SK-N-SH treated with all-trans-retinoic acid at 6 μM for 48 hours (cell line): ENCODE measurements around the gene PAPPA2.

Experiments
- ATAC-seq: fragments of 200-7000 bp; cut with Tn5 transposase; 3 replicates; pipeline ENCODE4 v1.9.1; 2020; ENCODE audit warnings: mild to moderate bottlenecking, moderate library complexity
- ARNTL ChIP-seq: fragments of 450-650 bp; formaldehyde crosslinking; IDR thresholded peaks from 2 replicates; pipeline ENCODE4 v1.5.0; 2020; ENCODE audit warnings: low read depth, mild to moderate bottlenecking, moderate library complexity, borderline replicate concordance
- BACH2 ChIP-seq: fragments of 250-450 bp; sonication (Bioruptor Pico); IDR thresholded peaks from 2 replicates; pipeline ENCODE4 v1.9.0; 2021; ENCODE audit warnings: mild to moderate bottlenecking, borderline replicate concordance
- CSDC2 ChIP-seq: fragments of 250-450 bp; sonication (Bioruptor Pico); IDR thresholded peaks from 2 replicates; pipeline ENCODE4 v1.5.0; 2020; ENCODE audit warnings: mild to moderate bottlenecking, moderate library complexity
- ESRRG ChIP-seq: fragments of 250-450 bp; sonication (Bioruptor Pico); IDR thresholded peaks from 2 replicates; pipeline ENCODE4 v1.6.1; 2021; ENCODE audit warnings: mild to moderate bottlenecking
- GLIS3 ChIP-seq: fragments of 250-450 bp; sonication (Bioruptor Pico); IDR thresholded peaks from 2 replicates; pipeline ENCODE4 v1.5.0; 2020; ENCODE audit warnings: mild to moderate bottlenecking, moderate library complexity
- ISL1 ChIP-seq: fragments of 250-450 bp; sonication (Bioruptor Pico); IDR thresholded peaks from 2 replicates; pipeline ENCODE4 v2.1.2; 2022; ENCODE audit warnings: mild to moderate bottlenecking, moderate library complexity
- OSR1 ChIP-seq: fragments of 250-450 bp; sonication (Bioruptor Pico); IDR thresholded peaks from 2 replicates; pipeline ENCODE4 v1.8.0; 2022; ENCODE audit warnings: moderate library complexity, mild to moderate bottlenecking, inconsistent platforms
- SNAI2 ChIP-seq: fragments of 250-450 bp; sonication (Bioruptor Pico); IDR thresholded peaks from 2 replicates; pipeline ENCODE4 v1.5.0; 2020; ENCODE audit warnings: mild to moderate bottlenecking, moderate library complexity
- TOX ChIP-seq: fragments of 250-450 bp; sonication (Bioruptor Pico); IDR thresholded peaks from 2 replicates; pipeline ENCODE4 v1.8.0; 2021; ENCODE audit warnings: mild to moderate bottlenecking, moderate library complexity, borderline replicate concordance
- ZC3H10 ChIP-seq: fragments of 250-450 bp; sonication (Bioruptor Pico); IDR thresholded peaks from 2 replicates; pipeline ENCODE4 v1.5.1; 2021; ENCODE audit warnings: mild to moderate bottlenecking, moderate library complexity
- ZFP30 ChIP-seq: fragments of 450-650 bp; formaldehyde crosslinking; IDR thresholded peaks from 2 replicates; pipeline ENCODE4 v1.5.0; 2022; ENCODE audit warnings: mild to moderate bottlenecking, moderate library complexity
- ZNF70 ChIP-seq: fragments of 450-650 bp; formaldehyde crosslinking; IDR thresholded peaks from 2 replicates; pipeline ENCODE4 v1.5.0; 2020; ENCODE audit warnings: mild to moderate bottlenecking, moderate library complexity
- ZNF8 ChIP-seq: fragments of 450-650 bp; formaldehyde crosslinking; IDR thresholded peaks from 2 replicates; pipeline ENCODE4 v1.5.0; 2020; ENCODE audit warnings: mild to moderate bottlenecking, moderate library complexity
- TF ChIP-seq, protein P1 (sequence below): fragments of 250-450 bp; sonication (Bioruptor Pico); IDR thresholded peaks from 2 replicates; pipeline ENCODE4 v1.5.1; 2020; ENCODE audit warnings: low read depth, mild to moderate bottlenecking, moderate library complexity
- TF ChIP-seq, protein P2 (sequence below): fragments of 250-450 bp; sonication (Bioruptor Pico); IDR thresholded peaks from 2 replicates; pipeline ENCODE4 v1.8.0; 2021; ENCODE audit warnings: low read depth, mild to moderate bottlenecking, moderate library complexity, borderline replicate concordance
- TF ChIP-seq, protein P3 (sequence below): fragments of 250-450 bp; sonication (Bioruptor Pico); IDR thresholded peaks from 2 replicates; pipeline ENCODE4 v1.5.0; 2020; ENCODE audit warnings: mild to moderate bottlenecking, moderate library complexity

Gene PAPPA2

DNA sequence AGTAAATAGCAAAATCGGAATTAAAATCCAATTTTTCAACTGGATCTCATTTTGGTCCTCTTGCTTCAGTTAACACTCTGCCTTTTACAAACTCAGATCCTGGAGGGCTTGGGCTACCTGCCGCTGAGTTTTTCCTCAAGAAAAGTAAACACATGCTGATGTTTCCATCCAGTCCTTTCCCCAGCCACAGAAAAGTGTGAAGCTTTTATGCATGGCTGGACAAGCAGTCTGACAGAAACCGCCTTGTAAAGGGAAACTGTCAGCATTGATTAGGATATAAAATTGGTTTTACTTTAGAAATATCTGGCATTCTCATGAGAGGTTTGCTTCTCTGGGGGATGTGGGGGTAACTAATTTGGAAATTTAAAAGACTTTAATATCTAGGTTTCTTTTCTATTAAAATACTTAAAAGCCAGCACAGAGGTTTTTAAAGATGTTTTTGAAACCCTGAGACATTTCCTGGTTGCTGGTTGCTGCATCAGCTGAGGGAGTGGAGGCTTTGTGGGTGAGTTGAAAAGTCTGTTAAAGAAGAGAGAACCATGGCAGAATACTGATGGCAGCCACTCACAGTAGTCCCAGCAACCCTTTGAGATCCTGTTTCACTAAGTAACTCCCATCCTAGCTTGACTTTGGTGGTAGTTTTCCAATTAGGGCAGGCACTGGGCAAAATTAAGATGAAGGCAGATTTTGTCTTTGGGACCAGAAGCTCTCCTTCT lies 238.3 kb downstream of the PAPPA2 start:
- no peak for ATAC-seq
- TF ChIP-seq ZNF8 (CRISPR knock-in tag) (no peak), ZNF70 (no peak), CSDC2 (CRISPR knock-in tag) (no peak), TOX (CRISPR knock-in tag) (no peak)
- TF ChIP-seq, protein P1, sequence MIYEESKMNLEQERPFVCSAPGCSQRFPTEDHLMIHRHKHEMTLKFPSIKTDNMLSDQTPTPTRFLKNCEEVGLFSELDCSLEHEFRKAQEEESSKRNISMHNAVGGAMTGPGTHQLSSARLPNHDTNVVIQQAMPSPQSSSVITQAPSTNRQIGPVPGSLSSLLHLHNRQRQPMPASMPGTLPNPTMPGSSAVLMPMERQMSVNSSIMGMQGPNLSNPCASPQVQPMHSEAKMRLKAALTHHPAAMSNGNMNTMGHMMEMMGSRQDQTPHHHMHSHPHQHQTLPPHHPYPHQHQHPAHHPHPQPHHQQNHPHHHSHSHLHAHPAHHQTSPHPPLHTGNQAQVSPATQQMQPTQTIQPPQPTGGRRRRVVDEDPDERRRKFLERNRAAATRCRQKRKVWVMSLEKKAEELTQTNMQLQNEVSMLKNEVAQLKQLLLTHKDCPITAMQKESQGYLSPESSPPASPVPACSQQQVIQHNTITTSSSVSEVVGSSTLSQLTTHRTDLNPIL (CRISPR knock-in tag) = no peak
- TF ChIP-seq, all 23 proteins: peak for 0

DNA sequence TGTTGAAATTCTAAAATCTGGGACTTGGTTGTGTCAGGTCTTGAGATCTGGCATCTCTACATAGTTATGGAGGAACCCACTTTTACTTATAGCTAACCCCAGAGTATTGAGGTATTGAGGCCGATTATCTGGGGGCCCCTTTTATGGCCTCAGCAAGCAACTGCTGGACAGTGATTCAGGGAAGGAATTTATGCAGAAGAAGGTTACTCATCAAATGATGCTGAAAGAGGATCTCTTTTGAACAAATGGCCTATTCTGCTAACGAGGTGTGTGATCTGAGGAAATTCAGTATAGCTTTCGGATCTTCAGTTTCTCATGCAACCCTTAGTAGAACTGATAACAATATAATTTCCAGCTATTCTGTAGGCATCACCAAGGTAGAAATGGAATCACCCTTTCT lies 239.9 kb downstream of the PAPPA2 start:
- no peak for ATAC-seq
- TF ChIP-seq ARNTL (CRISPR knock-in tag) = no peak
- no peak for TF ChIP-seq ISL1 (CRISPR knock-in tag)
- TF ChIP-seq, protein P1 (CRISPR knock-in tag) = no peak
- TF ChIP-seq SNAI2 (CRISPR knock-in tag) = no peak
- TF ChIP-seq, protein P2, sequence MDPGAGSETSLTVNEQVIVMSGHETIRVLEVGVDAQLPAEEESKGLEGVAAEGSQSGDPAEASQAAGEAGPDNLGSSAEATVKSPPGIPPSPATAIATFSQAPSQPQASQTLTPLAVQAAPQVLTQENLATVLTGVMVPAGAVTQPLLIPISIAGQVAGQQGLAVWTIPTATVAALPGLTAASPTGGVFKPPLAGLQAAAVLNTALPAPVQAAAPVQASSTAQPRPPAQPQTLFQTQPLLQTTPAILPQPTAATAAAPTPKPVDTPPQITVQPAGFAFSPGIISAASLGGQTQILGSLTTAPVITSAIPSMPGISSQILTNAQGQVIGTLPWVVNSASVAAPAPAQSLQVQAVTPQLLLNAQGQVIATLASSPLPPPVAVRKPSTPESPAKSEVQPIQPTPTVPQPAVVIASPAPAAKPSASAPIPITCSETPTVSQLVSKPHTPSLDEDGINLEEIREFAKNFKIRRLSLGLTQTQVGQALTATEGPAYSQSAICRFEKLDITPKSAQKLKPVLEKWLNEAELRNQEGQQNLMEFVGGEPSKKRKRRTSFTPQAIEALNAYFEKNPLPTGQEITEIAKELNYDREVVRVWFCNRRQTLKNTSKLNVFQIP = no peak
- TF ChIP-seq, all 23 proteins: peak for 0

DNA sequence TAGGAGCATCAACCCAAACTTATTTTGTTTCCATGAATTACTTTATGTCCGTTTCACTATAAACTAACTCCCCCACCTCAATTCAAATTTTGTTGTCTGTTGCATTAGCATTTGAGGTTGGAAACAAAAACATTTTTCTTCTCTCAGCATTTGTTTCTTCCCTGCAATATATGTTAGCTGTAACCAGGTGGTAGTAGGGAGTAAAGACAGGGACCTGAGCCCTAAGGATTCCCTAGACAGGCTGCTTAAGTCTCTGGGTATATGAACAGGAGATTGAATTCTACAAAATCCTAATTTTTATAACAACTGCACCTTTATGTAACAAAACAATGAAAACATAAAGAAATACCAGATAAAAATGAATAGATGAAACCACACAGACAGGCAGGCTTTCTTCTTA lies 242.6 kb downstream of the PAPPA2 start:
- ATAC-seq = no peak
- TF ChIP-seq GLIS3 (CRISPR knock-in tag) (no peak), ZNF70 (no peak), BACH2 (CRISPR knock-in tag) (no peak), ZC3H10 (CRISPR knock-in tag) (no peak), ESRRG (CRISPR knock-in tag) (no peak), ARNTL (CRISPR knock-in tag) (no peak), OSR1 (CRISPR knock-in tag) (no peak), ZFP30 (no peak), TOX (CRISPR knock-in tag) (no peak), CSDC2 (CRISPR knock-in tag) (no peak)
- TF ChIP-seq, protein P1 (CRISPR knock-in tag) = no peak
- TF ChIP-seq, protein P3, sequence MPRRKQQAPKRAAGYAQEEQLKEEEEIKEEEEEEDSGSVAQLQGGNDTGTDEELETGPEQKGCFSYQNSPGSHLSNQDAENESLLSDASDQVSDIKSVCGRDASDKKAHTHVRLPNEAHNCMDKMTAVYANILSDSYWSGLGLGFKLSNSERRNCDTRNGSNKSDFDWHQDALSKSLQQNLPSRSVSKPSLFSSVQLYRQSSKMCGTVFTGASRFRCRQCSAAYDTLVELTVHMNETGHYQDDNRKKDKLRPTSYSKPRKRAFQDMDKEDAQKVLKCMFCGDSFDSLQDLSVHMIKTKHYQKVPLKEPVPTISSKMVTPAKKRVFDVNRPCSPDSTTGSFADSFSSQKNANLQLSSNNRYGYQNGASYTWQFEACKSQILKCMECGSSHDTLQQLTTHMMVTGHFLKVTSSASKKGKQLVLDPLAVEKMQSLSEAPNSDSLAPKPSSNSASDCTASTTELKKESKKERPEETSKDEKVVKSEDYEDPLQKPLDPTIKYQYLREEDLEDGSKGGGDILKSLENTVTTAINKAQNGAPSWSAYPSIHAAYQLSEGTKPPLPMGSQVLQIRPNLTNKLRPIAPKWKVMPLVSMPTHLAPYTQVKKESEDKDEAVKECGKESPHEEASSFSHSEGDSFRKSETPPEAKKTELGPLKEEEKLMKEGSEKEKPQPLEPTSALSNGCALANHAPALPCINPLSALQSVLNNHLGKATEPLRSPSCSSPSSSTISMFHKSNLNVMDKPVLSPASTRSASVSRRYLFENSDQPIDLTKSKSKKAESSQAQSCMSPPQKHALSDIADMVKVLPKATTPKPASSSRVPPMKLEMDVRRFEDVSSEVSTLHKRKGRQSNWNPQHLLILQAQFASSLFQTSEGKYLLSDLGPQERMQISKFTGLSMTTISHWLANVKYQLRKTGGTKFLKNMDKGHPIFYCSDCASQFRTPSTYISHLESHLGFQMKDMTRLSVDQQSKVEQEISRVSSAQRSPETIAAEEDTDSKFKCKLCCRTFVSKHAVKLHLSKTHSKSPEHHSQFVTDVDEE (CRISPR knock-in tag) = no peak
- TF ChIP-seq, protein P2 = no peak
